ENCODE measurements around the gene ATXN7L1.

GRCh38 chr7:105654095-105654686 is 222.2 kb downstream of the ATXN7L1 start:
- no peak for TF ChIP-seq MXI1 (IDR thresholded peaks at IDR 0.05; ENCODE audit: low read depth, low read length)
- no peak for TF ChIP-seq EZH2phosphoT487 (IDR thresholded peaks at IDR 0.05; ENCODE audit: borderline replicate concordance, low read depth)
- TF ChIP-seq NRF1 (IDR thresholded peaks at IDR 0.05; ENCODE audit: low read depth, low read length) = no peak
- no peak for TF ChIP-seq MAX (IDR thresholded peaks at IDR 0.05; ENCODE audit: low read depth)
- TF ChIP-seq CTCF (IDR thresholded peaks at IDR 0.05) = no peak
- TF ChIP-seq ZBTB33 (IDR thresholded peaks at IDR 0.05; ENCODE audit: borderline replicate concordance, low read depth) = no peak
- no peak for TF ChIP-seq YY1 (IDR thresholded peaks at IDR 0.05; ENCODE audit: low read depth)
- TF ChIP-seq RCOR1 (IDR thresholded peaks at IDR 0.05; ENCODE audit: low read length) = no peak
- no peak for TF ChIP-seq NFIC (IDR thresholded peaks at IDR 0.05; ENCODE audit: borderline replicate concordance)
- TF ChIP-seq REST (IDR thresholded peaks at IDR 0.05; ENCODE audit: low read depth, low read length) = no peak

All from SK-N-SH (cell line).